SH-SY5Y (cell line): ENCODE results near the gene PDRG1.

Experiments used
- GATA2 ChIP-seq: IDR thresholded peaks from 2 replicates; pipeline ENCODE4 v1.6.1; 2011; ENCODE audit warnings: mild to moderate bottlenecking, low read depth, low read length
- GATA3 ChIP-seq: IDR thresholded peaks from 2 replicates; pipeline ENCODE4 v1.6.1; 2011; ENCODE audit warnings: low read depth, mild to moderate bottlenecking, low read length, moderate library complexity

The PDRG1 gene

DNA sequence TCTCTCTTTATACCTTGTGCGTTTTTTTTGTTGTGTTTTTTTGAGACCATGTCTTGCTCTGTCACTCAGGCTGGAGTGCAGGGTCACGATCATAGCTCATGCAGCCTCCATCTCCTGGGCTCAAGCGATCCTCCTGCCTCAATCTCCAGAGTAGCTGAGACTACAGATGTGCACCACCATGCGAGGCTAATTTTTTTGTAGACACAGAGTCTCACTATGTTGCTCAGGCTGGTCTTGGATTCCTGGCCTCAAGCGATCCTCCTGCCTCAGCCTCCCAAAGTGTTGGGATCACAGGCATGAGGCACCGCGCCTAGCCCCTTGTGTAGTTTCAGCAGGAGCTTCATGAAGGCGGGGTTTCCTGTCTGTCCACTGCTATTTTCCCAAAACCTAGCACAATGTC is 27.3 kb downstream of the PDRG1 start:
- TF ChIP-seq GATA2: no peak
- no peak for TF ChIP-seq GATA3

- TF ChIP-seq GATA2 (no peak), GATA3 (no peak)
Measured at GRCh38 chr20:31923388-31924331, 28.2 kb downstream of the PDRG1 start.

GRCh38 chr20:31922588-31922987 is 29.3 kb downstream of the PDRG1 start:
- TF ChIP-seq GATA2: no peak
- no peak for TF ChIP-seq GATA3

DNA sequence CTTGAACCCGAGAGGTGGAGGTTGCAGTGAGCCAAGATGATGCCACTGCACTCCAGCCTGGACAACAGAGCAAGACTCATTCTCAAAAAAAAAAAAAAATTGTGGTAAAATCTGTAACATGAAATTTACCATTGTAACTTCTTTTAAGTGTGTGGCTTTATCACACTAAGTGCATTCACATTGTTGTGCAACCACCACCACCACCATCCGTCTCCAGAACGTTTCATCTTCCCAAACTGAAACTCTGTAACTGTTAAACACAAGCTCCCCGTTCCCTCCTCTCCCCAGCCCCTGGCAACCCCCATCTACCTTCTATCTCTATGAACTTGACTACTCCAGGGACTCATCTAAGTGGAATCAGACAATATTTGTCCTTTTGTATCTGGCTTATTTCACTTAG is 29.7 kb downstream of the PDRG1 start:
- no peak for TF ChIP-seq GATA3

DNA sequence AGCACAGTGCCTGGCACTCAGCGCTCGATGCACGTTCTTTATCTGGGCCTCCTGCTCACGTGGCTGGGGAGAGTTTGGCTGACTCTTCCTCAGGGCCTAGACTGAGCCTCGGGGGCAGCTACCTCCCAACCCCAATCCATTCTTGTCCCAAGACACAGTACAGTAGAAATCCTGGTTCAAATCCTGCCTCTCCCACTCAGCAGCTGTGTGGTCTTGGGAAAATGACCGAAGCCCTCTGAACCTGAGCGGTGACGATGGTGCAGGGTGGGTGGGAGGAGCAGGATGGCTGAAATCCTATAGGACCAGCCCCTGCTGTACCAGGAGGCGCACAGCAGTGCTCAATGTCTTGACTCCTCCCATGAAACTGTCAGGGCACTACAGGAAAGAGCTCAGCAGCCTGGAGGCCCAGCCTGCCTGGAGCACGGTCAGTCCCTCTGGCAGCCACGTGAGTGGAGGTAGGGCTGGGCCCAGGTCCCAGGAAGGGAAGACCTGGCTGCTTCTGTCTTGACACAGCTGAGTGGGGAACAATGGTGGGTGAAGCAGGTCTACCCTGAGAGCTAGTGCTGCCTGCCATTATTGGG is 31.5 kb downstream of the PDRG1 start:
- no peak for TF ChIP-seq GATA3
- TF ChIP-seq GATA2: no peak

GRCh38 chr20:31919410-31920155 is 32.3 kb downstream of the PDRG1 start:
- TF ChIP-seq GATA2 (no peak), GATA3 (no peak)

DNA sequence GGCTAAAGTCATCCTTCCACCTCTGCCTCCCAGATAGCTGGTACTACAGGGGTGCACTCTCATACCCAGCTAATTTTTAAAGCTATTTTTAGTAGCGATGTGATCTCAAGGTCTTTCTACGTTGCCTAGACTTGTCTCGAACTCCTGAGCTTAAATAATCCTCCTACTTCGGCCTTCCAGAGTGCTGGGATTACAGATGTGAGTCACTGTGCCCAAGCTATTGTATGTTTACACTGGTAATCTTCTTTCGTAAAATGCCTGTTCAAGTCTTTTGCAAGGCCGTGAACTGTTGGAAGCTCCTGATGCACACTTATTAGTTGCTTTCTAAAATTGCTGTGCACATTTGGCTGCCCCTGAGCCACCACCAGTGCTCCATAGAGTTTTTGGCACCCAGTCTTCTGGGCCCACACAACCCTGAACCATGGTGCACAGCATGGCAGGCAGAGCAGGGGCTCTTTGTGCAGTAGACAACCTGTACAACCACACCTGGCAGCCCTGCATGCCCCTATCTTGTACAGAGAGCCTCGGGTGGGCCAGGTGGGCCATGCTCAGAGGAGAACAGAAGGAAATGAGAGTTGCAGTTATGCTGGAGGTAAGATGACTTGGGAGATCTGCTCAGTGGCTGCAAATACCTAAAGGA is 33.3 kb downstream of the PDRG1 start:
- TF ChIP-seq GATA3: no peak
- TF ChIP-seq GATA2: no peak

DNA sequence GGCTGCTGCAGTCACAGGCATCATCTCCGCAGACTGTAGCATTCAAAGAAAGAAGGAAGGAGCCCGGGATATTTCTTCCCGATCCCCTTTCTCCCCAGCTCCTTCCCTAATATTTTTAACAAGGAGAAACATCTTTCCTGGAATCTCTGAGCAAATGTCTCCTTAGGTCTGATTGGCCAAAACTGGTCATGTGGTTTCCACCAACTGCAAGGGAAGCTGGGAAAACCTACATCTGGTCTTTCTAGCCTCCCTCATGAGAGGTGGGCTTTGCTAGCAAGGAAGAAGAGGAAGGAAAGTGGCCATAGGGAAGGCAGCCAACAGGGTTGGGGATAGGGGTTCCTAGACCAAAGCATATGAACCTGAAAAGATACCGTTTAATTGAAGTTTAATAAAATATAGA is 35.1 kb downstream of the PDRG1 start:
- TF ChIP-seq GATA2: no peak
- TF ChIP-seq GATA3: no peak

DNA sequence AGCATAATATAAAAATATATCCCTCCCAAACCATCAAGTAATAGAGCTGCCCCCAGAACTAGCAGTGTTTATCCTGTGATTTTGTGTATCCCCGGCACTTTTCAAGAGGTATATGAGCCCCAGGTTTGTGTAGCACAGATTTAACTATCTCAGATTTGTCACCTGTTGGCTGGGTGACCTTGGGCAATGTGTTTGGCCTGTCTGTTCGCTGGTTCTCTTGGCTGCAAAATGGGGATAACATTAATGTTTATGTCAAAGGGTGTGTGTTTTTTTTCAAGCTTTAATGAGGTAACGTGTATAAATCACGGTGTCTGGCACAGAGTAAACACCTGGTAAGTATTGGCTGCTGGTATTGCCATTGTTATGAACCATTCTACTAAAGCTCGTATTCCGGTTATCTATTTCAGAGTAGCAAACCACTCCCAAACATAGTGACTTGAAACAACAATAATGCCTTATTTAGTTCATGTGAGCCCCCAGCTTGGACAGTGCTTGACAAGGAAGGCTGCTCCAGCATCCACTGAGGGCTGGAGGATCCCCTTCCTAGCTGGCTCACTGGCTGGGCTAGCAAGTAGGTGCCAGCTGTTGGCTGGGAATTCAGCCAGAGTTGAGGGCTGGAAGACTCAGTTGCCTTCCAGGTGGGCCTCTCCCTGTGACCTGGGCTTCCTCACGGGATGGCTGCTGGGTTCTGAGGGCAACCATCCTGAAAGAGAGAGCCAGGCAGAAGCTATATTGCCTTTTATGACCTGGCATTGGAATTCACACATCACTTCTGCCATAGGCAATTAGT is 36.2 kb downstream of the PDRG1 start:
- TF ChIP-seq GATA2 (no peak), GATA3 (no peak)

DNA sequence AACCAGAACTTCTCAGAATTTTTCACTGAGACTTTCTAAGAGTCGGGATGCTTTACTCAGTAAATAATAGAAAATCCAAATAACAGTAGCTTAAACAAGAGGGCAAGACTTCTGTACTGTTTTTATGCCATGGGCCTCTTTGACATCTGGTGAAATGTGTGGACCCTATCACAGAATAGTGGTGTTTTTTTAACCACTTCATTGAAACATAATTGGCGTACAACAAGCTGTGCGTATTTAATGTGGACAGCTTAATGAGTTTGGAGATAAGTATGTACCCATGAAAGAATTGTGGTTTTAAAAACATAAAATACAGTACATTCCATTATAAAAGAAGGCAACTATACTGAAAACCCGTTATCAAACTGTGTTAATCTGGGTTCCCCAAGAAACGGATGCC is 37.7 kb downstream of the PDRG1 start:
- no peak for TF ChIP-seq GATA3
- no peak for TF ChIP-seq GATA2

DNA sequence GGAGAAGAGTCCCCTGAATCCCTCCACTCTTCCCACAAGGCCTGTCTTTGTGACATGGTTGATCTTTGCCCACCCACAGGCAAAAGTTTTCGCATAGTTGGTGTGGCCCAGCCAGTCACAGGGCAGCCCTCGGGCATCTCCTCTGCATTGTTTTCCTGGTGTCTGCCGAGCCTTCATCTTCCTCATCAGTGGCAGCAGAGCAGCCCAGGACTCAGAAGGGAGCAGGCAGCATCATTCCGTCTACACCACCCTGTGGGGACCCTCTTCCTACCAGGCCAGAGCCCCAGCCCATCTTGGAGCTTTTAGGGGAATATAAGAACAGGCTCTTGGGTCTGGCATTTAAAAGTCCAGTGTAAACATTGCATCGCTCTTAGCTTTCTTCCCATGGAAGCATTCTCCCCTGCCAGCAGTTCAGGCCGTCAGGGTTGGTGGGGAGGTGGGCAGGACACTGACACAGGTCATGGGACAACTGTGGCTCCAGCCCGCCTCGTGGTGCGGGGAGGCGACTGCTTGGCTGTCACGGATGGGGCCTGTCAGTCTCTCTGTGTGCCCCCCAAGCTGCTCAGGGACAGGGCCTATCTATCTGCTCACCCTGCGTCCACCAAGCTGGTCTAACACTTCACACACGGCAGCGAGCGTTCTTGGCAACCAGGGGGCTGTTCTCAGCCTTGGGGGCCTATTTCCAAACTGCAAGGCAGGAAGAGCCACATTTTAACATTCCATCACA is 38.3 kb downstream of the PDRG1 start:
- TF ChIP-seq GATA2: no peak
- no peak for TF ChIP-seq GATA3

- TF ChIP-seq GATA2 (no peak), GATA3 (no peak)
Measured at GRCh38 chr20:31910071-31910803, 41.6 kb downstream of the PDRG1 start.
